ENCODE data around the gene STIM2.
"Not testable (repeated sequence)": the region's sequence is repeated elsewhere in the genome, so short reads cannot be mapped to it uniquely, and the experiment has no call there.

DNA sequence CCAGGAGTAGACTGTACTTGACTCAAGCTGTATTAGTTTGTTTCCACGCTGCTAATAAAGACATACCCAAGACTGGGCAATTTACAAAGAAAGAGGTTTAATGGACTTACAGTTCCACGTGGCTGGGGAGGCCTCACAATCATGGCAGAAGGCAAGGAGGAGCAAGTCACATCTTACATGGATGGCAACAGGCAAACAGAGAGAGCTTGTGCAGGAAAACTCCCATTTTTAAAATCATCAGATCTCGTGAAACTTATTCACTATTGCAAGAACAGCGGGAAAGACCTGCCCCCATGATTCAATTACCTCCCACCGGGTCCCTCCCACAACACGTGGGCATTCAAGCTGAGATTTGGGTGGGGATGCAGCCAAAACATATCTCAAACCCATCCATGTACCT lies 37.7 kb upstream of the STIM2 start:
- TF ChIP-seq, protein P1, sequence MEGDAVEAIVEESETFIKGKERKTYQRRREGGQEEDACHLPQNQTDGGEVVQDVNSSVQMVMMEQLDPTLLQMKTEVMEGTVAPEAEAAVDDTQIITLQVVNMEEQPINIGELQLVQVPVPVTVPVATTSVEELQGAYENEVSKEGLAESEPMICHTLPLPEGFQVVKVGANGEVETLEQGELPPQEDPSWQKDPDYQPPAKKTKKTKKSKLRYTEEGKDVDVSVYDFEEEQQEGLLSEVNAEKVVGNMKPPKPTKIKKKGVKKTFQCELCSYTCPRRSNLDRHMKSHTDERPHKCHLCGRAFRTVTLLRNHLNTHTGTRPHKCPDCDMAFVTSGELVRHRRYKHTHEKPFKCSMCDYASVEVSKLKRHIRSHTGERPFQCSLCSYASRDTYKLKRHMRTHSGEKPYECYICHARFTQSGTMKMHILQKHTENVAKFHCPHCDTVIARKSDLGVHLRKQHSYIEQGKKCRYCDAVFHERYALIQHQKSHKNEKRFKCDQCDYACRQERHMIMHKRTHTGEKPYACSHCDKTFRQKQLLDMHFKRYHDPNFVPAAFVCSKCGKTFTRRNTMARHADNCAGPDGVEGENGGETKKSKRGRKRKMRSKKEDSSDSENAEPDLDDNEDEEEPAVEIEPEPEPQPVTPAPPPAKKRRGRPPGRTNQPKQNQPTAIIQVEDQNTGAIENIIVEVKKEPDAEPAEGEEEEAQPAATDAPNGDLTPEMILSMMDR (conservative IDR thresholded peaks at IDR 0.05; ENCODE audit: low read depth, low read length), result not testable (repeated sequence)
- not testable (repeated sequence) for TF ChIP-seq POLR2A (IDR thresholded peaks at IDR 0.05; ENCODE audit: low read depth, low read length); MAZ (IDR thresholded peaks at IDR 0.05; ENCODE audit: borderline replicate concordance, low read depth, low read length); FOS (IDR thresholded peaks at IDR 0.05; ENCODE audit: low read depth, low read length); RFX5 (IDR thresholded peaks at IDR 0.05; ENCODE audit: low read depth, low read length); CHD1 (IDR thresholded peaks at IDR 0.05; ENCODE audit: low read depth, low read length); MXI1 (IDR thresholded peaks at IDR 0.05; ENCODE audit: borderline replicate concordance, low read depth, low read length); RAD21 (IDR thresholded peaks at IDR 0.05; ENCODE audit: low read length); SMC3 (IDR thresholded peaks at IDR 0.05; ENCODE audit: low read depth, low read length)
- TF ChIP-seq, protein P2, sequence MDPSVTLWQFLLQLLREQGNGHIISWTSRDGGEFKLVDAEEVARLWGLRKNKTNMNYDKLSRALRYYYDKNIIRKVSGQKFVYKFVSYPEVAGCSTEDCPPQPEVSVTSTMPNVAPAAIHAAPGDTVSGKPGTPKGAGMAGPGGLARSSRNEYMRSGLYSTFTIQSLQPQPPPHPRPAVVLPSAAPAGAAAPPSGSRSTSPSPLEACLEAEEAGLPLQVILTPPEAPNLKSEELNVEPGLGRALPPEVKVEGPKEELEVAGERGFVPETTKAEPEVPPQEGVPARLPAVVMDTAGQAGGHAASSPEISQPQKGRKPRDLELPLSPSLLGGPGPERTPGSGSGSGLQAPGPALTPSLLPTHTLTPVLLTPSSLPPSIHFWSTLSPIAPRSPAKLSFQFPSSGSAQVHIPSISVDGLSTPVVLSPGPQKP (IDR thresholded peaks at IDR 0.05; ENCODE audit: borderline replicate concordance, low read depth, low read length), result not testable (repeated sequence)
